Ovary (tissue), 9 donors: ENCODE measurements around the gene CSGALNACT2. TPM values are rescaled to one million over a fixed set of nuclear protein-coding genes. Genes with fewer than 3 reads are reported as not detected.

Experiments
- DNase-seq, 5 donors: peaks; one replicate each; pipeline ENCODE4 v3.0.0-alpha.2; 2019 to 2020
- H3K27ac ChIP-seq, 2 donors: fragments of 200-600 bp; one replicate each; pipeline versions ENCODE4 v1.5.1 to v1.8.0; 2019 to 2022
- H3K27me3 ChIP-seq: fragments of 200-600 bp; one replicate; pipeline ENCODE4 v1.8.0; 2022
- H3K36me3 ChIP-seq: fragments of 200-600 bp; sonication (generic); one replicate; pipeline ENCODE4 v1.5.1; 2019
- H3K4me1 ChIP-seq: one replicate; pipeline ENCODE4 v1.8.1; 2013; ENCODE audit warnings: mild to moderate bottlenecking, moderate library complexity; ENCODE audit not compliant: insufficient read depth
- H3K4me3 ChIP-seq: fragments of 200-600 bp; sonication (generic); one replicate; pipeline ENCODE4 v1.5.1; 2017
- H3K9me3 ChIP-seq, 2 donors: fragments of 200-600 bp in 1 of 2; sonication (generic) in 1 of 2; one replicate each; pipeline versions ENCODE4 v1.5.1 to v1.8.1; 2013 to 2019; ENCODE audit warnings: mild to moderate bottlenecking in 1 of 2, moderate library complexity in 1 of 2
- EP300 ChIP-seq: sonication (generic); formaldehyde crosslinking; IDR thresholded peaks from one replicate; pipeline ENCODE4 v1.6.1; 2017; ENCODE audit warnings: antibody characterized with exemption
- POLR2A ChIP-seq: fragments of 450-650 bp; IDR thresholded peaks from one replicate; pipeline ENCODE4 v1.6.1; 2017; ENCODE audit warnings: antibody characterized with exemption, mild to moderate bottlenecking, moderate library complexity
- WGBS, 3 donors: extraction: QIAGEN DNeasy Blood & Tissue Kit in 1 of 3; methylation state at CpG; one replicate each; pipeline versions ENCODE4 v1.1.5 to v1.1.7; 2013 to 2017; 5-methylcytosine and 5-hydroxymethylcytosine counted together
- intact Hi-C, 4 donors: fragments of 100-400 bp; cut with DNase I; formaldehyde crosslinking; loops; one replicate each; pipeline versions ENCODE4 v1.11.0 to v1.15.1; 2022 to 2023
- polyA plus RNA-seq, 2 donors: library from polyadenylated mRNA; stranded (reverse); fragments of 200-250 nt in 1 of 2; fragments of 350-450 nt in 1 of 2; fragmentation: Illumina TruSeq in 1 of 2; extraction: RNeasy Lipid Tissue Mini Kit (QIAGEN cat#74804) in 1 of 2; gene quantifications; one replicate each; pipeline ENCODE4 v1.2.3, GENCODE V29; 2013 to 2014
- total RNA-seq, 7 donors: library from RNA; depleted of rRNA in 2 of 7; stranded (reverse); fragments of >200 nt in 2 of 7; fragmentation: NEBNext Ultra II Directional in 3 of 7; extraction: Animal tissue kit (Norgen Biotek cat#: 25700) in 3 of 7; gene quantifications; one replicate each; pipeline versions ENCODE4 v1.1.0 to v1.2.4, GENCODE V29; 2016 to 2023
- TF ChIP-seq, protein P1 (sequence below), 3 donors: fragments of 450-650 bp in 2 of 3; fragments of 200-600 bp in 1 of 3; IDR thresholded peaks; one replicate each; pipeline versions ENCODE4 v1.5.1 to v1.8.0; 2016 to 2022; ENCODE audit warnings: antibody characterized with exemption in 3 of 3, mild to moderate bottlenecking in 1 of 3
- donor health status: DM: no; HTN: no; CAD: no; lungs with moderate emphysema.
- donor health status: DM: no; HTN: no; CAD: no.
- donor health status: Bipolar disorder and iron deficiency.
- donor health status: DM: yes; HTN: yes; CAD: no.
- donor health status: DM: no; HTN: no; CAD: no.
- donor health status: DM: yes; HTN: yes; CAD: no.

CSGALNACT2 gene
- total and polyA plus RNA-seq, 9 donors = 14.8 to 27.2 (median 21.8) TPM

DNA sequence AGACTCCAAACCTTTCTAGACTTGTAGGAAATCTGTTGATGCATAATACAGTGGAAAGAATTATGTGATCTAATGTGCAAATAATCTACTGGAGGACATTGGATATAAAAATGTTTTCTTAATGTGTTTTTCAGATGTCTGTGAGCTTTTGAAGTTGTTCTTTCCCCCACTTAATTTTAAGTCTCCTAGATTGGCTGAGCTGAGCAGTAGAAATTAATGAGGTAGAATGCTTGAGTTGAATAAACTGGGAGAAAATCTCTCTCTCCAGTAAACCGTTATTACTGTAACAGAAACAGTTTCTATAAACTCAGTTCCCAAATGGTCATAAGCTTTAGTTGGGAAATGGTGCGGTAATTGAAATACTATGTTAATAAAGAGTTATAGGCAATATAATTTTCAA is 15.7 kb downstream of the CSGALNACT2 start:
- TF ChIP-seq POLR2A (no peak), EP300 (no peak)
- TF ChIP-seq, protein P1, sequence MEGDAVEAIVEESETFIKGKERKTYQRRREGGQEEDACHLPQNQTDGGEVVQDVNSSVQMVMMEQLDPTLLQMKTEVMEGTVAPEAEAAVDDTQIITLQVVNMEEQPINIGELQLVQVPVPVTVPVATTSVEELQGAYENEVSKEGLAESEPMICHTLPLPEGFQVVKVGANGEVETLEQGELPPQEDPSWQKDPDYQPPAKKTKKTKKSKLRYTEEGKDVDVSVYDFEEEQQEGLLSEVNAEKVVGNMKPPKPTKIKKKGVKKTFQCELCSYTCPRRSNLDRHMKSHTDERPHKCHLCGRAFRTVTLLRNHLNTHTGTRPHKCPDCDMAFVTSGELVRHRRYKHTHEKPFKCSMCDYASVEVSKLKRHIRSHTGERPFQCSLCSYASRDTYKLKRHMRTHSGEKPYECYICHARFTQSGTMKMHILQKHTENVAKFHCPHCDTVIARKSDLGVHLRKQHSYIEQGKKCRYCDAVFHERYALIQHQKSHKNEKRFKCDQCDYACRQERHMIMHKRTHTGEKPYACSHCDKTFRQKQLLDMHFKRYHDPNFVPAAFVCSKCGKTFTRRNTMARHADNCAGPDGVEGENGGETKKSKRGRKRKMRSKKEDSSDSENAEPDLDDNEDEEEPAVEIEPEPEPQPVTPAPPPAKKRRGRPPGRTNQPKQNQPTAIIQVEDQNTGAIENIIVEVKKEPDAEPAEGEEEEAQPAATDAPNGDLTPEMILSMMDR (IDR thresholded peaks at IDR 0.05) = no peak
- no peak overlapping the region for H3K4me3 ChIP-seq
- H3K9me3 ChIP-seq = no peaks in the 10 kb centered on the region
- intact Hi-C loops = no loop called here
- peaks cover 3% of the 10 kb centered on the region for H3K4me1 ChIP-seq
- no peak for DNase-seq
- no peaks in the 10 kb centered on the region for H3K36me3 ChIP-seq
- no peaks in the 10 kb centered on the region for H3K27me3 ChIP-seq
- H3K27ac ChIP-seq = no peak overlapping the region
- 45 to 66% (median 57%) methylated on average over 2 of the region's 2 CpGs for WGBS, 3 donors

DNA sequence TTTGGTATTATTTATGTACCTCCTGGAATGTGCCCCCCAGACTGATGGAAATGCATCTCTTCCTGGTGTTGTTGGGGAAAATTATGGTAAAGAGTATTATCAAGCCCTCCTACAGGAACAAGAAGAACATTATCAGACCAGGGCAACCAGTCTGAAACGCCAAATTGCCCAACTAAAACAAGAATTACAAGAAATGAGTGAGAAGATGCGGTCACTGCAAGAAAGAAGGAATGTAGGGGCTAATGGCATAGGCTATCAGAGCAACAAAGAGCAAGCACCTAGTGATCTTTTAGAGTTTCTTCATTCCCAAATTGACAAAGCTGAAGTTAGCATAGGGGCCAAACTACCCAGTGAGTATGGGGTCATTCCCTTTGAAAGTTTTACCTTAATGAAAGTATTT is 17.0 kb downstream of the CSGALNACT2 start:
- Histone ChIP-seq H3K4me1 (peaks cover 3% of the 10 kb centered on the region), H3K27ac (no peak overlapping the region), H3K4me3 (no peak overlapping the region), H3K36me3 (no peaks in the 10 kb centered on the region), H3K9me3 (no peaks in the 10 kb centered on the region), H3K27me3 (no peaks in the 10 kb centered on the region)
- intact Hi-C loops = no loop called here
- TF ChIP-seq, protein P1 (IDR thresholded peaks at IDR 0.05) = no peak
- no peak for TF ChIP-seq POLR2A
- no peak for TF ChIP-seq EP300
- 95% methylated on average over 2 of the region's 2 CpGs for WGBS, 3 donors
- no peak for DNase-seq

DNA sequence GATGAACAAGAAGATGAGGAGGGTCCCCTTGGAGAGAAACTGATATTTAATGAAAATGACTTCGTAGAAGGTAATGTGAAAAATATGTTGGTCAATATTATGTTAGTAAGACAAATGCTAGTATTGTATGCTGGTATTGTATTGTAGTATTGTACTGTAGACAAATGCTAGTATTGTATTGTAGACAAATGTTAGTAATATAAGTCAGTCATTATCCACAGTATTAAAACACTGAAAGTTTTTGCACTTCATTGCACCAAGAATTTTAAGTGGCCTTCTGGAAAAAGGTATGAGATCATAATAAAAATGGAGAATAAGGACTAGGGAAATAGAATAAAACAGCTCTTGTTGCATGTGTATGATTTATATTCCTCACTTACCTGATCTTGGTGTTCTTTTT is 17.5 kb downstream of the CSGALNACT2 start:
- H3K9me3 ChIP-seq = no peaks in the 10 kb centered on the region
- TF ChIP-seq, protein P1 (IDR thresholded peaks at IDR 0.05) = no peak
- no peak for TF ChIP-seq POLR2A
- no peak for TF ChIP-seq EP300
- no peak for DNase-seq
- peaks cover 4% of the 10 kb centered on the region for H3K4me1 ChIP-seq
- intact Hi-C loops = no loop called here
- no peaks in the 10 kb centered on the region for H3K36me3 ChIP-seq
- no peak overlapping the region for H3K4me3 ChIP-seq
- H3K27me3 ChIP-seq = no peaks in the 10 kb centered on the region
- H3K27ac ChIP-seq = no peak overlapping the region
- 91 to 96% (median 93%) methylated on average over 1 of the region's 1 CpG for WGBS, 3 donors

DNA sequence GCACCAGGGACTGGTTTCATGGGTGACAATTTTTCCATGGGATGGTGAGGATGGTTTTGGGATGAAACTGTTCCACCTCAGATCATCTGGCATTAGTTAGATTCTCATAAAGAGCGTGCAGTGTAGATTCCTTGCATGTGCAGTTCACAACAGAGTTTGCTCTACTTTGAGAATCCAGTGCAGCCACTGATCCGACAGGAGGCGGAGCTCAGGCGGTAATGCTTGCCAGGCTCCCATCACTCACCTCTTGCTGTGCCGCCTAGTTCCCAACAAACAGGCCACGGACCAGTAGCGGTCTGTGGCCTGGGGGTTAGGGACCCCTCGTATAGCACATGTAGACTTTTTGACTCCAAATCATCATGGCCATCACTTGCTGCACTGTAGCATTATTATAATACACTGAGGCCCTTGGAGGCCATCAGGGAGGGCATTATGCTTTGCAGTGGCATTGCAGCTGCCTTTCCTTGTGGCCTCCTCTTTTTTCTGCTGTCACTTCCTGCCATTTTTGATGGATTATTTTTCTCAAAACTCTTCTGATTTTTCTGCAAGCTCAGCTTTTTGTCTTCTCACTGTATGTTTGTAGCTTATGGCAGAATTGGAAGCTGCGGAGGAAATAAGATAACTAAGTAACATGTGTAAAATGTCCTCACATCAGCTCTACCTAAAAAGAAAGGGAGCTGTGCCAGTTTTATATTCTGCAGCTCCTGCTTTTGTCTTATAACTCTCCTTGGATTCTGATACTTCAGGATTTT is 18.5 kb downstream of the CSGALNACT2 start:
- no peak overlapping the region for H3K4me3 ChIP-seq
- DNase-seq = no peak
- TF ChIP-seq, protein P1 (IDR thresholded peaks at IDR 0.05) = no peak
- TF ChIP-seq POLR2A (no peak), EP300 (no peak)
- WGBS, 3 donors = 88 to 93% (median 89%) methylated on average over 9 of the region's 9 CpGs
- no peaks in the 10 kb centered on the region for H3K36me3 ChIP-seq
- no peaks in the 10 kb centered on the region for H3K9me3 ChIP-seq
- H3K4me1 ChIP-seq = peaks cover 4% of the 10 kb centered on the region
- intact Hi-C loops = no loop called here
- no peak overlapping the region for H3K27ac ChIP-seq
- no peaks in the 10 kb centered on the region for H3K27me3 ChIP-seq
